PC-3 (cell line): ENCODE measurements around the gene CSTPP1. TPM values are rescaled to one million over a fixed set of nuclear protein-coding genes. Genes with fewer than 3 reads are reported as not detected.

Experiments
- ATAC-seq: fragments of 200-7000 bp; cut with Tn5 transposase; 2 replicates; pipeline ENCODE4 v1.9.1; 2020; ENCODE audit warnings: mild to moderate bottlenecking, moderate library complexity
- BruUV-seq: library from RNA; stranded (reverse); fragments of 400-500 nt; replicated peaks from 2 replicates; lab custom pipeline; 2021; lab: Mats Ljungman, UMichigan
- CTCF ChIA-PET: fragments of 300-600 bp; sonication (Branson Sonifier 250); formaldehyde crosslinking; loops from one replicate; lab custom pipeline; 2022; ENCODE audit warnings: antibody characterized with exemption; lab: Charles Lee
- POLR2A ChIA-PET: fragments of 300-600 bp; sonication (Branson Sonifier 250); formaldehyde crosslinking; loops from one replicate; lab custom pipeline; 2022; ENCODE audit warnings: antibody characterized with exemption; ENCODE audit not compliant: unreplicated experiment; lab: Charles Lee
- DNase-seq: peaks from one replicate; pipeline ENCODE4 v3.0.0-alpha.2; 2015
- H2AFZ ChIP-seq: fragments of 300-600 bp; sonication (generic); 2 replicates; pipeline ENCODE4 v1.6.0; 2016; ENCODE audit warnings: antibody characterized with exemption, low read length
- H3F3A ChIP-seq: fragments of 300-600 bp; sonication (generic); one replicate; pipeline ENCODE4 v1.6.0; 2017; ENCODE audit warnings: antibody characterized with exemption, low read length, control low read depth, mild to moderate bottlenecking; ENCODE audit not compliant: unreplicated experiment
- H3K27ac ChIP-seq: fragments of 300-600 bp; sonication (generic); 2 replicates; pipeline ENCODE4 v1.5.1; 2016; ENCODE audit warnings: mild to moderate bottlenecking, low read length
- H3K27me3 ChIP-seq: fragments of 300-600 bp; sonication (generic); 2 replicates; pipeline ENCODE4 v1.6.1; 2016; ENCODE audit warnings: low read length, mixed read lengths
- H3K36me3 ChIP-seq: fragments of 300-600 bp; sonication (generic); 2 replicates; pipeline ENCODE4 v1.6.1; 2016; ENCODE audit warnings: low read depth, mixed run types, low read length, mixed read lengths
- H3K4me1 ChIP-seq: fragments of 300-600 bp; sonication (generic); 2 replicates; pipeline ENCODE4 v1.5.1; 2016; ENCODE audit warnings: low read length; ENCODE audit not compliant: insufficient read depth
- H3K4me2 ChIP-seq: fragments of 300-600 bp; sonication (generic); 2 replicates; pipeline ENCODE4 v1.6.0; 2016; ENCODE audit warnings: low read length
- H3K4me3 ChIP-seq: fragments of 300-600 bp; sonication (generic); 2 replicates; pipeline ENCODE4 v1.5.1; 2016; ENCODE audit warnings: mild to moderate bottlenecking, low read length, mixed read lengths
- H3K79me2 ChIP-seq: fragments of 300-600 bp; sonication (generic); 2 replicates; pipeline ENCODE4 v1.6.1; 2017; ENCODE audit warnings: low read length, mixed read lengths
- H3K9ac ChIP-seq: fragments of 300-600 bp; sonication (generic); 2 replicates; pipeline ENCODE4 v1.6.0; 2016; ENCODE audit warnings: mild to moderate bottlenecking, low read length
- H3K9me2 ChIP-seq: fragments of 300-600 bp; sonication (generic); replicated peaks from 2 replicates; pipeline ENCODE4 v1.6.1; 2016; ENCODE audit warnings: mixed run types, low read length, mixed read lengths
- H3K9me3 ChIP-seq: fragments of 300-600 bp; sonication (generic); 2 replicates; pipeline ENCODE4 v1.6.1; 2016; ENCODE audit warnings: low read length, mixed read lengths
- H4K20me1 ChIP-seq: fragments of 300-600 bp; sonication (generic); 2 replicates; pipeline ENCODE4 v1.6.1; 2016; ENCODE audit warnings: low read length, mixed read lengths
- EZH2 ChIP-seq: fragments of 300-600 bp; sonication (generic); IDR thresholded peaks from one replicate; pipeline ENCODE4 v1.6.1; 2017; ENCODE audit warnings: antibody characterized with exemption, mild to moderate bottlenecking, low read length; ENCODE audit not compliant: unreplicated experiment
- EZH2phosphoT487 ChIP-seq: fragments of 300-600 bp; sonication (generic); IDR thresholded peaks from 2 replicates; pipeline ENCODE4 v1.6.1; 2018; ENCODE audit warnings: mild to moderate bottlenecking, antibody characterized with exemption, low read length, borderline replicate concordance
- intact Hi-C: fragments of 100-400 bp; cut with micrococcal nuclease; formaldehyde crosslinking; loops from 2 replicates; pipeline ENCODE4 v1.9.0; 2023
- total RNA-seq: library from RNA; depleted of rRNA; stranded (reverse); fragments of >200 nt; gene quantifications from 2 replicates; pipeline ENCODE4 v1.2.3, GENCODE V29; 2014
- TF ChIP-seq, protein P1 (sequence below): fragments of 300-600 bp; sonication (generic); conservative IDR thresholded peaks from 2 replicates; pipeline ENCODE4 v1.5.1; 2017; ENCODE audit warnings: antibody characterized with exemption, low read depth, mild to moderate bottlenecking, low read length

CSTPP1 gene
- total RNA-seq, 1 experiment from 2014 or later = 21.7 TPM

DNA sequence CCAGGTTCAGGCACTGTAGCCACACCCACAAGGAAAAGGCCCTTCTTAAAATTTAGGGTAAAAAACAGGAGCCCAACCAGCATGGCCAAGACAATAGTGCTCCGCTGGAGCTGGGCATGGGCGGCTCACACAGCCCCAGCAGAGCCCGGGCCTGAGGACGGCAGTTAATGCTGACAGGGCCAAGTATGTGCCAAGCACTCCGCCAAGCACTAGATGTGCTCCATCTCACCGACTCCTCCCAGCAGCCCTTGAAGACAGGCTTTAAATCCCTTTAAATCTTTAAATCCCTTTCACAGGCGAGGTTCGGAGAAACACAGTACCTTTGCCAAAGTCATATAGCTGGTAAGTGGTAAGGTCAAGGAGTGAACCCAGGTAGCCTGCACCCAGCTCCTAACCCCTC, 235.3 kb downstream of the CSTPP1 start:
- CTCF ChIA-PET = no interaction called here
- DNase-seq (no peak), ATAC-seq (no peak)
- no peak overlapping the region for H3K4me3 ChIP-seq
- peaks cover 58% of the 10 kb centered on the region for H3K79me2 ChIP-seq
- H4K20me1 ChIP-seq = no peaks in the 10 kb centered on the region
- no peak overlapping the region for H3K4me2 ChIP-seq
- intact Hi-C loops = no loop called here
- BruUV-seq = no TSS peak
- POLR2A ChIA-PET = no interaction called here
- no peak overlapping the region for H3K9ac ChIP-seq
- no peaks in the 10 kb centered on the region for H3K27me3 ChIP-seq
- no peaks in the 10 kb centered on the region for H3K9me2 ChIP-seq
- H3K27ac ChIP-seq = no peak overlapping the region
- H2AFZ ChIP-seq = no peak overlapping the region
- 0 out of 2 replicates have a peak, but pooled peaks cover 8% of the 10 kb centered on the region for H3K4me1 ChIP-seq
- no peaks in the 10 kb centered on the region for H3K9me3 ChIP-seq
- no peak for TF ChIP-seq EZH2phosphoT487
- no peak for TF ChIP-seq EZH2
- TF ChIP-seq, protein P1, sequence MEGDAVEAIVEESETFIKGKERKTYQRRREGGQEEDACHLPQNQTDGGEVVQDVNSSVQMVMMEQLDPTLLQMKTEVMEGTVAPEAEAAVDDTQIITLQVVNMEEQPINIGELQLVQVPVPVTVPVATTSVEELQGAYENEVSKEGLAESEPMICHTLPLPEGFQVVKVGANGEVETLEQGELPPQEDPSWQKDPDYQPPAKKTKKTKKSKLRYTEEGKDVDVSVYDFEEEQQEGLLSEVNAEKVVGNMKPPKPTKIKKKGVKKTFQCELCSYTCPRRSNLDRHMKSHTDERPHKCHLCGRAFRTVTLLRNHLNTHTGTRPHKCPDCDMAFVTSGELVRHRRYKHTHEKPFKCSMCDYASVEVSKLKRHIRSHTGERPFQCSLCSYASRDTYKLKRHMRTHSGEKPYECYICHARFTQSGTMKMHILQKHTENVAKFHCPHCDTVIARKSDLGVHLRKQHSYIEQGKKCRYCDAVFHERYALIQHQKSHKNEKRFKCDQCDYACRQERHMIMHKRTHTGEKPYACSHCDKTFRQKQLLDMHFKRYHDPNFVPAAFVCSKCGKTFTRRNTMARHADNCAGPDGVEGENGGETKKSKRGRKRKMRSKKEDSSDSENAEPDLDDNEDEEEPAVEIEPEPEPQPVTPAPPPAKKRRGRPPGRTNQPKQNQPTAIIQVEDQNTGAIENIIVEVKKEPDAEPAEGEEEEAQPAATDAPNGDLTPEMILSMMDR = no peak
- H3F3A ChIP-seq = no peaks in the 10 kb centered on the region
- peaks cover 43% of the 10 kb centered on the region; the same call in 1 of the 2 replicates for H3K36me3 ChIP-seq

DNA sequence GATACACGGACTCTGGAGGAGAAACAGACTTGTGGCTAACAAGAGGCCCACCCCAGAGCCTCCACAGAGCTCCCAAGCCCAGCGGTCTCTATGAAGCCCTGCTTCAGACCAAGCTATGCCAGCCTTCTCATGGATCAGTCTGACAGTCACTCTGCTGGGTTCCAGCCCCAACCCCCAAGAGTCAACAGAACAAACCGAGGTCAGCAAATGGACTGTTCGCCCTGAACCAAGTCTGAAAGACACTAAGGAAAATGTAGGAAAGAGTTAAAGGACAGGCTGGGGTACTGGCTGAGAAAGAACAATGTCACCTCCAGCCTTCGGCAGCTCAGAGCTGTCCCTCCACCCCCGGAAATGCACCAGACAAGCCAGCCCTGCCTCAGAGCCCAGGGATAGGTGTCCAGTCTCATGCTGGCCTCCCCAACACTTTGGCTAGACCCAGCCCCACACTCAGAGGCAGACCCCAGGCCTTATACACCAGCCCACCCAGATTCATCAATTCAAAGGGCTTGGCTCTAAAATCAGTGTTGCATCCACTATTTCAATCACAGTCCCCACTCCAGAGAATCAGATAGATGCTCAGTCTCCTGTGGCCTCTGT, 236.3 kb downstream of the CSTPP1 start:
- H2AFZ ChIP-seq = no peak overlapping the region
- no peak overlapping the region for H3K9ac ChIP-seq
- H3K36me3 ChIP-seq = peaks cover 33% of the 10 kb centered on the region; the same call in 1 of the 2 replicates
- no peak overlapping the region for H3K4me2 ChIP-seq
- intact Hi-C loops = no loop called here
- DNase-seq (no peak), ATAC-seq (no peak)
- ChIA-PET CTCF (no interaction called here), POLR2A (no interaction called here)
- H3K27me3 ChIP-seq = no peaks in the 10 kb centered on the region
- peaks cover 58% of the 10 kb centered on the region for H3K79me2 ChIP-seq
- H3K9me3 ChIP-seq = no peaks in the 10 kb centered on the region
- no peak overlapping the region for H3K27ac ChIP-seq
- TF ChIP-seq EZH2phosphoT487 = no peak
- TF ChIP-seq, protein P1 = no peak
- TF ChIP-seq EZH2 = no peak
- BruUV-seq = no TSS peak
- no peaks in the 10 kb centered on the region for H3F3A ChIP-seq
- no peak overlapping the region for H3K4me3 ChIP-seq
- 0 out of 2 replicates have a peak, but pooled peaks cover 8% of the 10 kb centered on the region for H3K4me1 ChIP-seq
- H3K9me2 ChIP-seq = no peaks in the 10 kb centered on the region
- H4K20me1 ChIP-seq = no peaks in the 10 kb centered on the region

DNA sequence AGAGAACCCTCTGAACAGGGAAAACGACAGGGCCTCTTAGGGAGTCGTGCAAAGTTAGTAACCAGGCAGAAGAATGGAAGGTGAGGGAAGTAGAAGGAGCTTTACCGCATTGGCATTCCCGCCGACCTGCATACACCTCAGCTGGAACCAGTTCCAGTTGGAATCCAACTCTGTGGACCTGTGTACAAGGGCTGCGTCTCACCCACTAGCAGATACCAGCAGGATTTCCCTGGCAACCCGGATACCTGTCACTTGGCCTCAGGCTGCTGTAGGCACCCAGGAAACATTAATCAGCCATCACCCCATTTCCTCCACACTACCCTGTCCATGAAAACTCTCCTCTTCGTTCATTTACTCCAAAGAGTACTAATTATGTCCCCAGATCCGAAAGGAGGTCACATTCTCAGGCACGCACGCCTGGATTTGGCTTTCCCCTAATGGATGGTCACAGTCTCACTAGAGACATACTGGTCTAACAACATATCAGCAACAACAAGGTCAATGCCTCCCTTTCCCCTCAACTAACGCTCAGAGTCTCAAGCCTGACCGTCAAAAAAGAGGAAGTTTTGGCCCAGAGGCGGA, 239.3 kb downstream of the CSTPP1 start:
- peak overlapping the region; percentile 94 for H3K4me3 ChIP-seq
- no peaks in the 10 kb centered on the region for H3K9me3 ChIP-seq
- peaks cover 56% of the 10 kb centered on the region for H3K79me2 ChIP-seq
- 0 out of 2 replicates have a peak, but pooled peaks cover 8% of the 10 kb centered on the region for H3K4me1 ChIP-seq
- H3K36me3 ChIP-seq = peaks cover 38% of the 10 kb centered on the region; the same call in 1 of the 2 replicates
- H3K27ac ChIP-seq = peak overlapping the region; percentile 72
- H3K9me2 ChIP-seq = no peaks in the 10 kb centered on the region
- no peaks in the 10 kb centered on the region for H3K27me3 ChIP-seq
- POLR2A ChIA-PET = no interaction called here
- TF ChIP-seq, protein P1 = no peak
- TF ChIP-seq EZH2 (no peak), EZH2phosphoT487 (no peak)
- no peaks in the 10 kb centered on the region for H3F3A ChIP-seq
- DNase-seq (peak; percentile 13), ATAC-seq (no peak)
- no peaks in the 10 kb centered on the region for H4K20me1 ChIP-seq
- peak overlapping the region; percentile 70 for H2AFZ ChIP-seq
- BruUV-seq = no TSS peak
- H3K9ac ChIP-seq = peak overlapping the region; percentile 99
- peak overlapping the region; percentile 85 for H3K4me2 ChIP-seq
- intact Hi-C loops = loop anchor here (2.0 kb wide), 2 partner anchors 39 to 73 kb away; partner anchors contain the start of genes ACP2 and DDB2
- CTCF ChIA-PET = no interaction called here
